Stimulated activated CD4-positive, alpha-beta T cell treated with anti-CD3 and anti-CD28 coated beads, Interleukin-4, amount 100 ng/mL, for 4 hours (primary cell): ENCODE results near the gene F7.

Experiments
- DNase-seq, 2 experiments: peaks; one replicate each; pipeline ENCODE4 v3.0.0-alpha.2; 2020

The F7 gene

DNA sequence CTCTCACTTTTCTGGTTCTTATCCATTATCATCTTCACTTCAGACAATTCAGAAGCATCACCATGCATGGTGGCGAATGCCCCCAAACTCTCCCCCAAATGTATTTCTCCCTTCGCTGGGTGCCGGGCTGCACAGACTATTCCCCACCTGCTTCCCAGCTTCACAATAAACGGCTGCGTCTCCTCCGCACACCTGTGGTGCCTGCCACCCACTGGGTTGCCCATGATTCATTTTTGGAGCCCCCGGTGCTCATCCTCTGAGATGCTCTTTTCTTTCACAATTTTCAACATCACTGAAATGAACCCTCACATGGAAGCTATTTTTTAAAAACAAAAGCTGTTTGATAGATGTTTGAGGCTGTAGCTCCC, 14.2 kb downstream of the F7 start:
- no peak for DNase-seq

DNA sequence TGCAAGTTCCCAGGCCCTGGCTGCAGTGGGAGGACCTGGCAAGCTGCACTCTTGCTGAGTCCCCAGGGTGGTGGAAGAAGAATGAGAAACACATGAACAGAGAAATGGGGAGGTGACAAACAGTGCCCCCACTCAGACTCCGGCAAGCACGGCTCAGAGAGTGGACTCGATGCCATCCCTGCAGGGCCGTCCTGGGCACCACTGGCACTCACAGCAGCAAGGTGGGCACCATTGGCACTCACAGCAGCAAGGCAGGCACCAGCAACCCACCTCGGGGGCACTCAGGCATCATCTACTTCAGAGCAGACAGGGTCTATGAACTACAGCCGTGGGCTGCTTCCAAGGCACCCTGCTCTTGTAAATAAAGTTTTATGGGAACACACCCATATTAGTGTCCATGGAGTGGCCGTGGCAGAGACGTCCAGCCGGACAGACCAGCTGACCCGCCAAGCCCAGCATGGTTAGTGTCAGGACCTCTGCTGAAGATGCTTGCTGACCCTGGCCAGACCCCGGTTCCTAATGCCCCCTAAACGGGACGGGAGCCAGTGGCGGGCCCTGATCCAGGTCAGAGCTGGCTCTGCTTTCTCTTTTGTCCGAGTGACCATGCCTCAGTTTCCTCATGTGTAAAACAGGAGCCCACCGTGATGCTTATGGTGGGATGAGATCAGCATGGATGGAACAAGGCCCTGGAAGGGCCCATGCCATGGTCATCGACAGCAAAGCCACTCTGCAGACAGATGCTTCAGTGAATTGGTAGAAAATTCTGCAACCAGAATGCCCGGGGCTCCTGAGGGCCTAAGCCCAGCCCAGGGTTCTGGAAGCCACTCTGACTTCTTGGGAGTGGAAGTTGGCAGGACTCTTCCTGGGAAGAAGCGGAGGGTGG, 14.9 kb downstream of the F7 start:
- no peak for DNase-seq

DNA sequence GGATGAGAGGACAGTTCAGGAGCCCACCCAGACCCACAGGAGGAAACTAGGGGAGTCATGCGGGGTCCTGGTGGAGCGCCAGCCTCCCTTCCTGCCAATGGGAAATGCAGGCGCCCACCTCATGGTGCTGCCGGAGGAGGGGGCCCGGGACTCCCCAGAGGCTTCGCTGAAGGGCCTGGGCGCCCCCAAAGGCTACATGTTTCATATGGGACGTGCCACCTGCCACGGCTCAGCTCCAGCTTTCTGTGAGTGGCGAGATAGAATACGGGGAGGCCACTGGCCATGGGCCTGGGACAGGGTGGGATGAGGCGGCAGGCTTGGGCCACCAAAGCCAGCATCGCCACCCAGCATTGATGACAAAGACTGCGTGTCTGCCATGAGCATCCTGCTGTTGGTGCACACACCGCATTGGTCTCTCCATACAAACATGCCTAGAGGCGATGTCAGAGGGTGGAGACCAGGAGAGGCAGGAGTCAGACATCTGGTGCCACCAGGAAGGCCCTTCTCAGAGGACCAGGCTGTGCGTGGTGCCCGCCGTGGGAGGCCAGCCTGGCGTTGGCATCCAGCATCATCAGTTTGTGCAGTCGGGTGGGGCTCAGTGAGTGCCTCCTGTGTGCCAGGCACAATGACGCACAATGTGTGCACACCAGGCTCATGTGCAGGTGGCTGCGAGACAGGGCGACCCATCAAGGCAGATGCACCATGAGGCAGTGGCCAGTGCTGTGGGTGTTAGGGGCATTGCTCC, 15.8 kb downstream of the F7 start:
- DNase-seq: no peak

DNA sequence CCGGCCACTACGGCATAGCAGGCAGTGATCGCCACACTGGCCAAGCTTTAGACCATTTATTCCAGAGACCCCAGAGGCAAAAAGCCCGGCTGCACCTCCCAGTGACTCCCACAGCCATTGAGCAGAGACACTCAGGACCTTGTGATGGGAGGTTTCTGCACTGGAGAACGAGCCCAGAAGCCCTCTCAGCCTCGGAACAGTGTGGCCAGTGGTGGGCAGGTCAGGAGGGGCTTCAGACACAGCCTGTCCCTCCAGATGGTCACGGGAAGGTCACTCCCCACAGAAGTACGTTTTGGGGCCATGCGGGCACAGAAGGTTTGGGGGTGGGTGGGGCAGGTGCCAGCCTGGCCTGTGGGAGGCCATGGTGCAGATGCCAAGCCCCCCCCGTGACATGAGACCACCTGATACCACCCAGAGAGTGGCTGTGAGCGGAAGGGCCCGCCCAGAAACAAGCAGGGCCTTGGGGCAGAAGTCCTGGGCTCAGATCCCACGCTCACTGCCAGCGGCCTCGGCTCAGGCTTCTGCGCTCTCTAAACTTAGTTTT, 16.4 kb downstream of the F7 start:
- DNase-seq: no peak

DNA sequence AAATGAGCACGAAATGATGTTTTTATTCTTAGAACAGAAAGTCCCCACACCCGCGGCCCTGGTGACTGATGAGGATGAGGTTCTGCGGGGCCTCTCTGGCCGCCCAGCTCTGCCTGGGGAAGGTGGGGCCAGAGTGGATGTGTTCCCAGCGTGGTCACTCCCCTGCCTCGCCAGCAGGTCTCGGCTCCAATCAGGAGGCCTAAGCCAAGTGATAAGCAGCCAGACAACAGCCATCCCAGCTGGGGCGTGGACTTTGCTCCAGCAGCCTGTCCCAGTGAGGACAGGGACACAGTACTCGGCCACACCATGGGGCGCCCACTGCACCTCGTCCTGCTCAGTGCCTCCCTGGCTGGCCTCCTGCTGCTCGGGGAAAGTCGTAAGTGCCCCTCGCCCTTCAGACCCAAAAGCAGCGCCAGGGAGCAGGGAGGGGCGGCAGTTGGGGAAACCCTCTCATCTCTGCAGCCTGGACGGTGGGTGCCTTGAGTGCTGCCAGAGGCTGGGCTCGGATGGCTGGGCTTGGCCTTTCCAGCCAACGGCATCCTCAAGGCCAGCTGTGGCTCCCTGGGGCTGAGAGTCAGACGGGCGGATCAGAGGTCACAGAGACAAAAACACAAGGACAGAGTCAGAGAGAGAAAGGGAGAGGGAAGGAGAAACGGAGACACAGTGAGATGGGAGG, 17.1 kb downstream of the F7 start, which contains the start of gene F10:
F10 (plus strand) TSS at position 250 of the 676 bp plus-strand sequence; CDS start at position 307, 57 bp downstream.
- DNase-seq: no peak

DNA sequence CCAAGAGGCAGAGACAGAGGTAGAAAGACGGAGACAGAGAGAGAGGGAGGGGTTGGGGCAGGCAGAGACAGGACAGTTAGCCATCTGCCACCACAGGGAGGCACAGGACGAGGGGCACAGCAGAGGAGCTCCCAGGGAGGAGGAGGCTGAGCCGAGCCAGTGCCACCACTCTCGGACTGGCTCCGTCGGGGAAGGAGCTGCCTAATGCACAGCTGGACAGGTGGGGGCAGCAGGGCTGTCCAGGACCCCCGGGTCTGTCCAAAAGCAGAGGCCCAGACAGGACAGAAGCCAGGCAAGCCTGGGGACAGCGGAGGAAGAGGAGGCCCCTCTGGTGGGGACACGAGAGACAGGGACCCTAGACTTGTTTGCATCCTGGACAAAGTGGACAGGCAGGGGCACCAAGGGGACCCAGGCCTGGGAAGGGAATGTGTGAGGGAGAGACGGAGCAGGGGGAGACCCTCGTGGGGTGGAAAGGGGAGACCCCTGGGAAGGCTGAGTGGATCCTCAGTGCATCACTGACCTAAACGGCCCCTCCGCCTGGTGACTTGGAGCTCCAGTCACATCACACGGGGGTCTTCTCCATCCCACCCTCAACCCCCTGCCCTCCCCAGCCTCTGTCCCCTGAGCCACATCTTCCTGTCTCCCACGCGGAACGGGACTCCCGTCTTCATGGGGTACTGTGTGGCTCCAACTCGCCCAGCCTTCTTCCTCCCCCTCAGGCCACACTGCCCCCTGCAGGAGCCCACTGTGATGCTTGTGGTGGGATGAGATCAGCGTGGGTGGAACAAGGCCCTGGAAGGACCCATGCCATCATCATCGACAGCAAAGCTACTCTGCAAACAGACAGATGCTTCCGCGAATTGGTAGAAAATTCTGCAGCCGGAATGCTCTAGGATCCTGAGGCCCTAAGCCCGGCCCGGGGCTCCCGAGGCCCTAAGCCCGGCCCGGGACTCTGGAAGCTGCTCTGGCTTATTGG, 17.9 kb downstream of the F7 start:
- no peak for DNase-seq

DNA sequence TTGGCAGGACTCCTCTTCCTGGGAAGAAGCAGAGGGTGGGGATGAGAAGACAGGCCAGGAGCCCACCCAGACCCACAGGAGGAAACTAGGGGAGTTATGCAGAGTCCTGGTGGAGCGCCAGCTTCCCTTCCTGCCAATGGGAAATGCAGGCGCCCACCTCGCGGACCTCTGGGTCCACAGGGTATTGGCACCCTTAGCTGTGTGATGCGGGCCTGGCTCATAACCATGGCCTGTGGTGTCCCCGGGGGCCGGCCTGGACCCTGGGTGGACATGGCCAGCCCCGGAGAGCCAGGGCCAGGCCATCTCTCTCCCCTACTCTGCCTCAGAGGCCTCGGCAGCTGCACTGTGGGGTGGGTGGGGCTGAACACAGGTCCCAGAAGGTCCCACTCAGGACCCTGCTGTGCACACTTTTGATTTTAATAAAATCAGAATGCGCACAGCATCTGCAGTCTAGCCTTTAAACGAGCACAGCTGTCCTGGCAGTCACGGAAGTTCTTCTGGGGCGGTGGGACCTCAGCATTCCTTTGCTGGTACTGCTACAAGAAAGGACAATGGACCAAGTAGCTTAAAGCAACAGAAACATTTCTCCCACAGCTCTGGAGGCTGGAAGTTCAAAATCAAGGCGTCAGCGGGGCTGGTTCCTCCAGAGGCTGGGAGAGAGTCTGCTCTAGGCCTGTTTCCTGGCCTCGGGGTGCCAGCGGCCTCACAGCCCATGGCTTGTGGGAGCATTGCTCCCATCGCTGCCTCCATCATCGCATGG, 18.8 kb downstream of the F7 start:
- no peak for DNase-seq

DNA sequence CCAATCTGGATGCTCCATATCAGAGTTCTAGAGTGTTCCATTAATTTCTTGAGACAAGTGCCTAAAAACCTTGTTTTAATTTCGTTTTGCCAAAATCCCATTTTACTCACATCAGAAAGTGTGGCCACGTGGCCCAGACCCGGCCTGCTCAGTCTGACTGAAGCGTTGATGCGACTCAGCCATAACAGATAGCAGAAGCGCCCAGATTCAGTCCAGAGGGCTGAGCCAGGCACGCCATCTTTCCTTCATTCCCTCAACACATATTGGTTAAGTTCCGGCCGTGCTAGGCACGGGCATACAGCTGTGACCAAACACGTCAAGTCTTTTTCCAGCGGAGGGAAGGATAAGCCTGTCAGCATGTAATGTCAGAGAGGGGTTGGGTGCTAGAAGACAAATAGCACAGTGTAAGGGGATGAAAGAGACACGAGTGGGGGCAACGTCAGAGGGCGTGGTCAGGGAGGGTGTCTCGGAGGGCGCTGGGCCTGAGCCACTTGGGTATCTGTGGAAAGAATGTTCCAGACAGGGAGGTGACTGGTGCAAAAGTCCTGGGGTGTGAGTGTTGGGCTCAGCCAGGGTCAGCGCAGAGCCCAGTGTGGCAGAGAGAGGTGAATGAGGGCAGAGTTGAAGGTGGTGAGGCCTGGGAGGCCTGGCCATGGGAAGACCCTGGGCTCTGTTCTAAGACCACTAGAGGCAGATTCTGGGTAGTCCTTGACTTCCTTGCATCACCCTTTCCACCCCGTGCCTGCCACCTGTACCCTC, 20.1 kb downstream of the F7 start:
- DNase-seq: no peak

DNA sequence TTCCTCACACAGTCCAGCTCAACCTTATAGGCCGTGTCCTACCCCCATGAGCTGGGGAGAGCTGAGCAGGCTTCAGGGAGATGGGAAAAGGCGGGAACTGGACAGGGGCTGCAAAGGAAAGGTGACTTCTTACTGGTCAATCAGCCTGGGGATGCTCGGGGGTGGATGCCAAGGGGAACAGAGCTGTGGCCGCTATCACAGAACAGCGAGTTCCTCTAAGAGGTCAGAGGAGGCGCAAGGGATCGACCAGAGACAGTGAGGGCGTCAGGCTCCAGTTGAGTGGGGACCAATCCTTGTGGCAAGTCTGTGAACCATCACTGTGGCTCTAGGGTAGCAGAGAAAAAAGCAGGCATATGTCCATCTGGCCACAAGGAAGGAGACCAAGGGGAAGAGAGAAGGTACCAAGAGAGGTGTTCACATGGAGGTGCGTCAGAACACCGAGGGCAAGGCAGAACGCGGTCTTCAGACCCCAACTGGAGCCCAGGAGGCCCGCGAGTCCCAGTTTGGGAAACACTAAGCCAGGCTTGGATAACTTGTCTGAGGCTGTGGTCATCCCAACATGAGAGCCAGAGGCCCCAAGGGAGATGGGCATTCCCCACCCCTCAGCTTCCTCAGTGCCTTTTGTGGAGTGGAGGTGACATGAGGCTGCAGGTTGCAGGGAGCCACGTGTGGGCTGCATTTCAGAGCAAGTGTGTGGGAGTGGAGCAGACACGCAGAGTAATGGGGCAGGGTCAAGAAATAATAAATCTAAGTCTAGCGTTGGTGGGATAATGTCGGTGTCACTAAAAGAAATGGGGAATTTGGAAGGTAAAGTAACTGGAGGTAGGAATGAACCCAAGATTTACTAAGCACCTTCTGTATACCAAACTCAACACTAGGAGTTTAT, 20.9 kb downstream of the F7 start:
- DNase-seq: no peak

DNA sequence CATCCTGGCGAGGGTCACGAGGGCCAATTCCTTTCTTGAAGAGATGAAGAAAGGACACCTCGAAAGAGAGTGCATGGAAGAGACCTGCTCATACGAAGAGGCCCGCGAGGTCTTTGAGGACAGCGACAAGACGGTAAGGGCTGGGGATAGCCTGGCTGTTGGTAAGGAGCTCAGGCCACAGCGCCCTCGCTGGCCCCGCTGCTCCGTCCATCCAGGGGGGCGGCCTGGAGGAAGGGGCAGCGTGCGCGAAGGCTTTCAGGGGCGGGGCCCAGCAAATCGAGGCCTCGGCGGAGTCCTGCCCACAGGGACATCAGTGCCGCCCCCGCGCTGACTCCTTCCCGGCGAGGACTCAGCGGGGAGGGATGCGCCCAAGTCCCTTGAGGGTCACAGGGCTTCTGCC, 23.9 kb downstream of the F7 start:
- DNase-seq: no peak

DNA sequence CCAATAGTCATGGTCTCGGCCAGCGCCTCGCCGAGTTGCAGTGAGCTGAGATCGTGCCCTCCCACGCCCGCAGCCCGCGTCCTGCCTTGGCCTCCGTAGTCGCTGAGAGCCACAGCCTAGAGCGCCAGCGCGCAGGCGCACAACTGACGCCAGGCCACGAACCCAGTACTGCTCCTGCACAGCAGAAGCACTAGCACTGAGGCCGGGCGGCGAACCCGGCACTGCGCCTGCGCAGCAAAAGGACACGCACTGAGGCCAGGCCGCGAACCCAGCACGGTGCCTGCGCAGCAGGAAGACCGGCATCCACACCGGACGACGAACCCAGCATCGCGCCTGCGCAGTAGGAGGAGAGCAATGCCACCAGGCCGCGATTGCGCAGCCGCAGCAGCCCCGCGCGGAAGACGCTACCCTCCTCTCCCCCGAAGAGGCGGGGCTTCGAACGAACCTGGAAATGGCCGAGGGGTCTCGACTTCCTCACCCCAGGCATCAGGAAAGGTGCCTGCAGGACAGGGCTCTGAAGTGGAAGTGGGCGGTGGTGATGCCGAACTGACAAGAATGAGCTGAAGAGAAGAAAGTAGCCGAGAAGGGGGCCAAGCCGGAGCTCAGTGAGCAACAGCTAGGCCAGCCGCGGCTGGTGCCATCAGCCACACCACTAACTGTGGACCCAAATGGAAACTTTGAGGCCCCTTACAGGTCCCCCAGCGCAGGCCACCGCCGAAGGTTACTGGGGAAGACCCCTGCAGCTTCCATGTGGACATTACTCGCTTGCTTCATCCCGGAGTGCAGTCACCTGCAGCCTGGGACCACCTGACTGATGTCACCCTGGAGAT, 24.5 kb downstream of the F7 start:
- DNase-seq: peak; percentile 23 to 43

DNA sequence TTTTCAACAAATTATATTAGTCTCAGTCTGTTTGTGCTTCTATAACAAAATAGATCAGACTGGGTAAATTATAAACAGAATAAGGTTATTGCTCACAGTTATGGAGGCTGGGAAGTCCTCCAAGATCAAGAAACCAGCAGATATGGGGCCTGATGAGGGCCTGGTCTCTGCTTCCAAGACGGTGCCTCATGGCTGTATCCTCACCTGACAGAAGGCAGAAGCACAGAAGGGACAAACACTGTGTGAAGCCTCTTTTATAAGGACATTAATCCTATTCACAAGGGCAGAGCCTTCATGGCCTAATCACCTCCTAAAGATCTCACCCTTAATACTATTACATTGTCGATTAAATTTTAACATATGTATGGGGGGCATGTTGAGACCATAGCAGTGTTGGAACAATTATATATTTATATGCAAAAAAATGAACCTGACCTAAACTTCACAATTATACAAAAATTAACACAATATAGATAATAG, 29.7 kb downstream of the F7 start:
- DNase-seq: no peak

DNA sequence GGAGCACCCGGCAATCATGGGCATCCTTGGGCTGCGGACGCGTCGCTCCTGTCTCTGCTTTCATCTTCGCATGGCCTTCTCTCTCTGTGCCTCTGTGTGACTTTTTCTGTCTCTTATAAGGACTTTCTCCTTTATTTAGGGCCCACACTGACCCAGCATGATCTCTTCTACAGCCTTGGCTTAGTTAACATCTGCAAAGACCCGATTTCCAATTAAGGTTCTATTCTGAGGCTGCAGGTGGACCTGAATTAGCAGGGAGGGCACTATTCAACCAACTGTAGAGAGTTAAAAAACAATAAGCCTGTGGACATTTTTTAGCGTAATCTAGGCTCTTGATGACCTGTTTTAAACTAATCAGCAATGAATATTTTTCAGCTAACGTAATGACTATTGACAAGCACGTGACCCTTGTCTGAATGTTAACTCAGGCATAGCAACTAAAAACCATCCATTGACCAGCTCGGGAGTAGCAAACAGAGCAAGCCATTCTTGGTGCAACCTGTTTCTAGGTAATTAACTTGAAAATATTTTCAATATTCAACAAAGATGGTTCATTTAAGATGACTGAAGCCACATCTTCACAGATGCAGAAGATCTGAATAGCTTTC, 32.2 kb downstream of the F7 start:
- DNase-seq: no peak

DNA sequence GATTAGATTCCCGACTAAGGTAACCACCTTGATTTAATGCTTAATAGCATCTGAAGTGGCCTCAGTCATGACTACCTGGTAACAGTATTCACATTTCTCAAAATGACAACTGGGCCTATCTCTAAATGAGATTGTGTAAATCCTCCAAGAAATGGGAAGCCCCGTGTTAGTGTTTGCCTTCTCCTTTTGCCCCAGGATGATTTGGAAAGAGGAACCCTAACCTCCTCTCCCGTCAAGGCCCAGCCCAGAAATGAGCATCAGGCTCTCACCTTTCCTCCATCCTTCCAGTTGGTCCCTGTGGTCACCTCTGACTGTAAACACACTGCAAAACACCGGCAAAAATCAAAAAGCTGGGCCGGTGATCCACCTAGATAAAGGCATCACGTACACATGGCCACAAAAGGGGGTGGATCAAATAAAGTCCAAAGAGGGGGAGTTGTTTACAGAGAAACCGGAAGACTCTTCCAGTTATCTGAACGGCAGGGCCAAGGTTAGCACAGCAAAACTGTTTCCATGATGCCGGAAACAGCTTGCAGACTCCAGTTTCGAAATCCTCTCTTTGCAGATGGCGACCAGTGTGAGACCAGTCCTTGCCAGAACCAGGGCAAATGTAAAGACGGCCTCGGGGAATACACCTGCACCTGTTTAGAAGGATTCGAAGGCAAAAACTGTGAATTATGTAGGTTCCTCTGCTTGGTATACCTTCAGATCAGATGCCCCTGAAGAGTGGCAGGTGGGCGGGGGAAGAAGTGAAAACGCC, 33.4 kb downstream of the F7 start:
- DNase-seq: no peak

DNA sequence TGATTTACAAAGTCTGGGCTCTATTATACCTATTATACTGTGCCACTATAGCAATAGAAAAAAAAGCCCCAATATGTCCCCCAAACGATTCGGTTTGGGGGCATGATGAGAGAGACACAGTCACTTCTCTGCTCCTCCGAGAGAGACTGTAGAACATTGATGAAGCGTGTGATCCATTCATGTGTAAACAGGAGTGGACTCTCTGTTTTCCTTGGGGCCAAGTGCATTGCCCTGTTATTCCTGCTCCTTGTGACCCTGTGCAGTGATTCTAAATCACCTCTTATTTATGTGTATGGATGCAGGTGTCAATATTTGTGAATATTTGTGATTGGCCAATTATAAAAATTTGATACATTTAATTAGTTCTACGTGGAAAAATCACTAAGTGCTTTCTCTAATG, 34.0 kb downstream of the F7 start:
- no peak for DNase-seq

DNA sequence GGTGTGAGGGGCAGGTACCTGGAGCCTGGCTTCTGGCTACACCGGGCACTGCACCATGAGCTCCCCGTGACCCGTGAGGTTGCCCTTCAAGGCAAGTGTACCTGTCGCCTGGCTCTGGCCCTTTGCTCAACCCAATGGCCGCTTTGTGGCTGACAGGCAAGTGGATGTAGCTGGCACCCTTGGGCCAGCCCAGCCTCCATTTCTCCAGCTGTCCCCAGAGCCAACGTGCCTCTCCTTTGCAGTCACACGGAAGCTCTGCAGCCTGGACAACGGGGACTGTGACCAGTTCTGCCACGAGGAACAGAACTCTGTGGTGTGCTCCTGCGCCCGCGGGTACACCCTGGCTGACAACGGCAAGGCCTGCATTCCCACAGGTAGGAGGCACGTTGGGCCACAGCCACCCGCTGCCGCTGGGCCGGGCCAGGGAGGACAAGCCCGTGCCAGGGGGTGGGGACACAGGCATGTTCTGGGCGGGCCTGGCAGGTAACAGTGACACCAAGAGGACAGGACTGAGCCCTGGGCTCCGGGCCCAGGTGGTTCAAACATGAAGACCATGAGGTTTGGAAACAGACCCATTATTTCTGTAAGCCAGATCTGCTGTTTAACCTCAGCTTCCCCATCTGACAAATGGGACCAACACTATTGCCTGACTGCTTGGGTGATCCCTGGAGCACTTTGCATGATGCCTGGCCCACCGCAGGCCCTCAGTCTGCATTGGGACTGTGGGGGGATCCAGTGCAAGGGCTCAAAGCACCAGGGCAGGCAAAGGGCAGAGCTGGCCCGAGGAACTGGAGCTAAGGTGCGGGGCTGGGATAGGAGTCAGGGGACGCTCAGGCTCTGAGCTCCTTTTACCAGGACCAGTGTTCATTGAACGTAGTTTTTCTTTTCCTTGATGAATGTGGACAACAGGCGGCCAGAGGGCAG, 35.3 kb downstream of the F7 start:
- no peak for DNase-seq
